Endothelial cell of hepatic sinusoid (primary cell): ENCODE results near the gene HMG20A.

Experiments
- in situ Hi-C: cut with HindIII; loops from 2 replicates; pipeline ENCODE4 v1.10.0; 2017; ENCODE audit warnings: low sequenced_read_pairs

The HMG20A gene

GRCh38 chr15:77473328-77473727, 52.6 kb downstream of the HMG20A start:
- in situ Hi-C loops = no loop called here

GRCh38 chr15:77474310-77474988, 53.8 kb downstream of the HMG20A start:
- in situ Hi-C loops = no loop called here

GRCh38 chr15:77475001-77475400, 54.3 kb downstream of the HMG20A start:
- in situ Hi-C loops = no loop called here

GRCh38 chr15:77475898-77476297, 55.2 kb downstream of the HMG20A start:
- in situ Hi-C loops = no loop called here

- in situ Hi-C loops = no loop called here
Measured at GRCh38 chr15:77476995-77477394, 56.3 kb downstream of the HMG20A start.

- in situ Hi-C loops = no loop called here
Measured at GRCh38 chr15:77478051-77478450, 57.4 kb downstream of the HMG20A start.

GRCh38 chr15:77479015-77479414, 58.3 kb downstream of the HMG20A start:
- in situ Hi-C loops = no loop called here

- in situ Hi-C loops = no loop called here
Measured at GRCh38 chr15:77480859-77481633, 60.4 kb downstream of the HMG20A start.

- in situ Hi-C loops = no loop called here
Measured at GRCh38 chr15:77481670-77482069, 61.0 kb downstream of the HMG20A start.

- in situ Hi-C loops = no loop called here
Measured at GRCh38 chr15:77482570-77482969, 61.9 kb downstream of the HMG20A start.

GRCh38 chr15:77483425-77484140, 62.9 kb downstream of the HMG20A start:
- in situ Hi-C loops = no loop called here

GRCh38 chr15:77484994-77485393, 64.3 kb downstream of the HMG20A start:
- in situ Hi-C loops = loop anchor here (5.0 kb wide), 1 partner anchor 63 kb away; the partner anchor contains the start of genes HMG20A and PEAK1

- in situ Hi-C loops = loop anchor here (5.0 kb wide), 1 partner anchor 65 kb away; the partner anchor contains the start of genes HMG20A and PEAK1
Measured at GRCh38 chr15:77486542-77487468, 66.1 kb downstream of the HMG20A start.

GRCh38 chr15:77487469-77487842, 66.8 kb downstream of the HMG20A start:
- in situ Hi-C loops = loop anchor here (5.0 kb wide), 1 partner anchor 65 kb away; the partner anchor contains the start of genes HMG20A and PEAK1

GRCh38 chr15:77487888-77488287, 67.2 kb downstream of the HMG20A start:
- in situ Hi-C loops = loop anchor here (5.0 kb wide), 1 partner anchor 66 kb away; the partner anchor contains the start of genes HMG20A and PEAK1

- in situ Hi-C loops = loop anchor here (5.0 kb wide), 1 partner anchor 67 kb away; the partner anchor contains the start of genes HMG20A and PEAK1
Measured at GRCh38 chr15:77489647-77490046, 69.0 kb downstream of the HMG20A start.

GRCh38 chr15:77493324-77493907, 72.7 kb downstream of the HMG20A start:
- in situ Hi-C loops = no loop called here

GRCh38 chr15:77494073-77494867, 73.6 kb downstream of the HMG20A start:
- in situ Hi-C loops = no loop called here

GRCh38 chr15:77494964-77495363, 74.3 kb downstream of the HMG20A start:
- in situ Hi-C loops = loop anchor here (5.0 kb wide), 1 partner anchor 38 kb away; no protein-coding TSS in a partner anchor
